GM23248 (cell line): ENCODE measurements around the gene CELSR1. TPM values are rescaled to one million over a fixed set of nuclear protein-coding genes. Genes with fewer than 3 reads are reported as not detected.

Experiments
- DNase-seq: peaks from one replicate; pipeline ENCODE4 v3.0.0-alpha.2; 2015
- H2AFZ ChIP-seq: fragments of 200-600 bp; sonication (generic); 2 replicates; pipeline ENCODE4 v1.6.1; 2016; ENCODE audit warnings: antibody characterized with exemption
- H3F3A ChIP-seq: fragments of 200-600 bp; sonication (generic); 2 replicates; pipeline ENCODE4 v1.6.1; 2016; ENCODE audit warnings: mild to moderate bottlenecking, antibody characterized with exemption, mixed run types; ENCODE audit not compliant: insufficient read depth
- H3K27ac ChIP-seq: fragments of 200-600 bp; sonication (generic); 2 replicates; pipeline ENCODE4 v1.5.1; 2016; ENCODE audit warnings: mild to moderate bottlenecking
- H3K27me3 ChIP-seq: fragments of 200-600 bp; sonication (generic); replicated peaks from 2 replicates; pipeline ENCODE4 v1.6.1; 2016; ENCODE audit warnings: mild to moderate bottlenecking; ENCODE audit not compliant: insufficient read depth
- H3K36me3 ChIP-seq: fragments of 200-600 bp; sonication (generic); 2 replicates; pipeline ENCODE4 v1.6.1; 2016; ENCODE audit warnings: low read depth, mild to moderate bottlenecking
- H3K4me1 ChIP-seq: fragments of 200-600 bp; sonication (generic); 2 replicates; pipeline ENCODE4 v1.6.1; 2016; ENCODE audit warnings: mild to moderate bottlenecking; ENCODE audit not compliant: insufficient read depth
- H3K4me2 ChIP-seq: fragments of 200-600 bp; sonication (generic); one replicate; pipeline ENCODE4 v1.6.1; 2016; ENCODE audit warnings: mild to moderate bottlenecking; ENCODE audit not compliant: unreplicated experiment
- H3K4me3 ChIP-seq: fragments of 200-600 bp; sonication (generic); 2 replicates; pipeline ENCODE4 v1.5.1; 2016; ENCODE audit warnings: mild to moderate bottlenecking
- H3K79me2 ChIP-seq: fragments of 200-600 bp; sonication (generic); 2 replicates; pipeline ENCODE4 v1.6.1; 2016; ENCODE audit warnings: mild to moderate bottlenecking; ENCODE audit not compliant: insufficient read depth
- H3K9ac ChIP-seq: fragments of 200-600 bp; sonication (generic); 2 replicates; pipeline ENCODE4 v1.6.1; 2016; ENCODE audit warnings: mild to moderate bottlenecking
- H3K9me2 ChIP-seq: fragments of 200-600 bp; sonication (generic); 2 replicates; pipeline ENCODE4 v1.6.1; 2016; ENCODE audit warnings: mixed run types, mild to moderate bottlenecking, moderate library complexity; ENCODE audit not compliant: insufficient read depth
- H3K9me3 ChIP-seq: fragments of 200-600 bp; sonication (generic); one replicate; pipeline ENCODE4 v1.6.1; 2017; ENCODE audit warnings: low read depth
- H4K20me1 ChIP-seq: fragments of 200-600 bp; sonication (generic); 2 replicates; pipeline ENCODE4 v1.6.0; 2016; ENCODE audit not compliant: insufficient read depth
- EZH2 ChIP-seq: fragments of 200-600 bp; sonication (generic); IDR thresholded peaks from 2 replicates; pipeline ENCODE4 v1.6.1; 2018; ENCODE audit warnings: antibody characterized with exemption, mild to moderate bottlenecking; ENCODE audit not compliant: insufficient read depth, poor library complexity, severe bottlenecking
- EZH2phosphoT487 ChIP-seq: fragments of 200-600 bp; sonication (generic); IDR thresholded peaks from 2 replicates; pipeline ENCODE4 v1.6.1; 2018; ENCODE audit warnings: antibody characterized with exemption, moderate library complexity, mild to moderate bottlenecking, low read depth; ENCODE audit not compliant: insufficient read depth
- WGBS, 2 experiments: methylation state at CpG; one replicate each; pipeline ENCODE4 v1.1.6; 2015 to 2017; ENCODE audit warnings: low lambda C conversion rate in 2 of 2, low coverage in 1 of 2; ENCODE audit errors: missing lambda C conversion rate in 2 of 2; 5-methylcytosine and 5-hydroxymethylcytosine counted together
- in situ Hi-C: fragments of 300-500 bp; cut with MboI; formaldehyde crosslinking; loops from 2 replicates; pipeline ENCODE4 v1.15.0; 2020
- polyA plus RNA-seq: library from polyadenylated mRNA; unstranded; fragments of >200 nt; fragmentation: Nextera tagmentation; extraction: Ambion mirVana; gene quantifications from 2 replicates; pipeline ENCODE4 v1.2.1, GENCODE V29; 2016
- total RNA-seq: library from RNA; depleted of rRNA; stranded (reverse); fragments of >200 nt; shearing (Covaris generic); gene quantifications from 2 replicates; pipeline ENCODE4 v1.2.3, GENCODE V29; 2014

Gene CELSR1
- total and polyA plus RNA-seq, 2 experiments from 2014 or later, result 0.23 to 0.54 TPM

DNA sequence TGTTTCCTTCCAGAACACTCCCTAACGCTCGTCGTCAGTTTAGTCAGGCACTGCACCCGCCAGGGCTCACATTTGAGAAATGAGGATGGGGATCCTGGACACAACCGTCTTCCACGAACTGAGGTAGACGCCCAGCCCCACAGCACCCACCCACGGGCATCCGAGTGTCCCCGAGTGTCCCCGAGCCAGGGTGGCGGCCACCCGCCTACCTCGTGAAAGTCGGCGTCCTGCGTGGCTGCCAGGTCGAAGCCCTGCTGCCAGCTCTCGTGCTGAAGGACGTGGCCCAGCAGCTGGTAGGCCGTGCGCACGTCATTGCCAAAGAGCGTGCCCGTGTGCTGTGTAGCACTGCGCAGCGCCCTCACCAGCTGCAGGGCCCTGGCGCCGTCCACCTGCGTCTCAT is 148.3 kb downstream of the CELSR1 start:
- no peaks in the 10 kb centered on the region for H4K20me1 ChIP-seq
- no peaks in the 10 kb centered on the region for H3F3A ChIP-seq
- no peaks in the 10 kb centered on the region for H3K9me3 ChIP-seq
- H3K27ac ChIP-seq, result no peak overlapping the region
- H3K9ac ChIP-seq, result no peak overlapping the region
- no peak overlapping the region for H2AFZ ChIP-seq
- DNase-seq, result no peak
- in situ Hi-C loops, result loop anchor here (10.0 kb wide), 1 partner anchor 156 kb away; no protein-coding TSS in a partner anchor
- H3K4me3 ChIP-seq, result no peak overlapping the region
- H3K27me3 ChIP-seq, result no peaks in the 10 kb centered on the region
- no peak overlapping the region for H3K4me2 ChIP-seq
- H3K9me2 ChIP-seq, result no peaks in the 10 kb centered on the region
- no peaks in the 10 kb centered on the region for H3K4me1 ChIP-seq
- WGBS, 2 experiments, result 86 to 87% methylated on average over 30 of the region's 30 CpGs
- H3K36me3 ChIP-seq, result no peaks in the 10 kb centered on the region
- H3K79me2 ChIP-seq, result no peaks in the 10 kb centered on the region
- TF ChIP-seq EZH2, result no peak
- no peak for TF ChIP-seq EZH2phosphoT487

DNA sequence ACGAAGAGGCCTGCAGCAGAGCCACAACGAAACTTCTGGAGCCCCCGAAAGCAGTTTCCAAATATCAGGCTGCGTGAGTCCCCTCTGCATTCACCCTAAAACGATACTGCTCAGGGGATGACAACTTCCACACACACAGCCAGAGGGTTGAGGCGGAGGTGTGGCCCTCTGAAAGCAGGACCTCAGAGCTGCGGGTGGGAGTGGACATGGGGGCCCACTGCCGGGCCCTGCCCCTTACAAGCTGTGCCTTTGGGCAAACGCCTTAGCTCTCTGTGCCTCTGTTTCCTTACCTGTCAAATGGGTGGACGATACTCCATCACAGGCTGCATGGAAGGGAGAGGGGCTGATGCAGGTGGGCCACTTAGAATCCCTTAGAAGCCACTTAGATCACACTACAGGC is 148.8 kb downstream of the CELSR1 start:
- no peak for DNase-seq
- Histone ChIP-seq H3K9ac (no peak overlapping the region), H3K4me2 (no peak overlapping the region), H2AFZ (no peak overlapping the region), H3K79me2 (no peaks in the 10 kb centered on the region), H3K4me3 (no peak overlapping the region), H3K4me1 (no peaks in the 10 kb centered on the region), H3K27ac (no peak overlapping the region), H3K9me3 (no peaks in the 10 kb centered on the region), H4K20me1 (no peaks in the 10 kb centered on the region), H3K36me3 (no peaks in the 10 kb centered on the region), H3F3A (no peaks in the 10 kb centered on the region), H3K9me2 (no peaks in the 10 kb centered on the region), H3K27me3 (no peaks in the 10 kb centered on the region)
- in situ Hi-C loops, result loop anchor here (10.0 kb wide), 1 partner anchor 156 kb away; no protein-coding TSS in a partner anchor
- TF ChIP-seq EZH2 (no peak), EZH2phosphoT487 (no peak)
- 76 to 77% methylated on average over 10 of the region's 10 CpGs for WGBS, 2 experiments

DNA sequence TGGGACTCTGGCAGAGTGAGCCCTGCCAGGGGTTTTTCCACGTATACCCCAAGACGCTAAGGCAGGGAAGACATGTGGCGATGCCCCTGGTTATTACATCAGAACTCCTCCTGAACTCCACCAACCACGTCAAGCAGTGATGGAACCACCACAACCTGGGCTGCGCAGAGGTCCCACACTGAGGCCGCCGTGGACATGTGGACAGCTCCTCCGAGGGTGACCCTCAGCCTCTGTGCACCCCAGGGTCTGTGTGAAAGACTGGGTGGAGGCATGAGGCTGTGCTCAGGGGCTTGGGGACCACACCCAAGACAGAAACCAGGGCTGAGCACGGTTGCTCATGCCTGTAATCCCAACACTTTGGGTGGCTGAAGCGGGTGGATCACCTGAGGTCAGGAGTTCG is 149.7 kb downstream of the CELSR1 start:
- Histone ChIP-seq H3K36me3 (no peaks in the 10 kb centered on the region), H3K79me2 (no peaks in the 10 kb centered on the region), H3K9me3 (no peaks in the 10 kb centered on the region), H3K27me3 (no peaks in the 10 kb centered on the region), H3K27ac (no peak overlapping the region), H4K20me1 (no peaks in the 10 kb centered on the region), H3K4me2 (no peak overlapping the region), H3F3A (no peaks in the 10 kb centered on the region), H3K4me3 (no peak overlapping the region), H3K4me1 (no peaks in the 10 kb centered on the region), H3K9me2 (no peaks in the 10 kb centered on the region), H2AFZ (no peak overlapping the region), H3K9ac (no peak overlapping the region)
- no peak for DNase-seq
- in situ Hi-C loops, result loop anchor here (10.0 kb wide), 1 partner anchor 157 kb away; no protein-coding TSS in a partner anchor
- no peak for TF ChIP-seq EZH2phosphoT487
- TF ChIP-seq EZH2, result no peak
- WGBS, 2 experiments, result 76 to 77% methylated on average over 11 of the region's 11 CpGs

DNA sequence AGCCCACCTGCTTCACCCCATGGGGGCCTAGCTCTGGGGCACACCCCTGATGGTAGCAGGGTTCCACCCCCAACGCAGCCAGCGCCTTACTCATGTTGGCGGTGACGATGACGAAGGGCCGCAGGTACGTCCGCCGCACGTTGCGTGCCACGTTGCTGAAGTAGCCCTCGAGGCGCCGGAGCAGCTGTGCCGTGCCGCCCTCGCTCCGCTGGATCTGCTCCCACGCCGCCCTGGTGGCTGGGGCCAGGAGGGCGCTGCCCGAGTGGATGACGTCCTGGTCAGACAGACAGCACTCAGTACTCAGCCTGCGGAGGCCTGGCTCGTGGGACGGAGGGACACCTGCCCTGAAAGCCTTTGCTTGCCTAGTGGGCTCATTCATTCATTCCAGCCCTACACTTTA is 151.1 kb downstream of the CELSR1 start:
- Histone ChIP-seq H3K9me3 (no peaks in the 10 kb centered on the region), H3K9ac (no peak overlapping the region), H3F3A (no peaks in the 10 kb centered on the region), H3K27ac (no peak overlapping the region), H3K4me1 (no peaks in the 10 kb centered on the region), H3K27me3 (no peaks in the 10 kb centered on the region), H3K9me2 (no peaks in the 10 kb centered on the region), H4K20me1 (no peaks in the 10 kb centered on the region), H3K4me2 (no peak overlapping the region), H2AFZ (no peak overlapping the region), H3K4me3 (no peak overlapping the region), H3K79me2 (no peaks in the 10 kb centered on the region), H3K36me3 (no peaks in the 10 kb centered on the region)
- in situ Hi-C loops, result loop anchor here (10.0 kb wide), 1 partner anchor 158 kb away; no protein-coding TSS in a partner anchor
- TF ChIP-seq EZH2phosphoT487, result no peak
- TF ChIP-seq EZH2, result no peak
- no peak for DNase-seq
- WGBS, 2 experiments, result 89 to 96% methylated on average over 26 to 27 of the region's 27 CpGs
